SK-N-MC (cell line): ENCODE results near the gene CRYL1.

ENCODE experiments used
- EZH2 ChIP-seq: fragments of 200-600 bp; sonication (generic); IDR thresholded peaks from one replicate; pipeline ENCODE4 v1.6.1; 2017; ENCODE audit warnings: antibody characterized with exemption
- FOXP2 ChIP-seq: optimal IDR thresholded peaks from 2 replicates; pipeline ENCODE3; 2011; ENCODE audit warnings: mild to moderate bottlenecking, moderate library complexity; ENCODE audit not compliant: insufficient read depth; ENCODE audit errors: extremely low read length, control extremely low read depth
- POLR2AphosphoS5 ChIP-seq: IDR thresholded peaks from 2 replicates; pipeline ENCODE4 v1.6.1; 2012; ENCODE audit warnings: mild to moderate bottlenecking, low read depth, low read length, borderline replicate concordance

- no peak for TF ChIP-seq EZH2
- no peak for TF ChIP-seq POLR2AphosphoS5
- TF ChIP-seq FOXP2 = no peak
Measured at GRCh38 chr13:20498129-20498528, 27.5 kb downstream of the CRYL1 start.
